Transverse colon (tissue), 4 donors: ENCODE results near the gene TNS4. TPM values are rescaled to one million over a fixed set of nuclear protein-coding genes. Genes with fewer than 3 reads are reported as not detected.
A peak's percentile ranks its signal among the peaks of the same experiment; 100 is the strongest.

Experiments used
- DNase-seq: peaks from one replicate; pipeline ENCODE4 v3.0.0-alpha.2; 2019
- H3K27ac ChIP-seq, 4 donors: fragments of 200-600 bp; sonication (generic); 2 replicates each; pipeline ENCODE4 v1.5.1; 2016 to 2018; ENCODE audit warnings: inconsistent platforms in 4 of 4
- H3K27me3 ChIP-seq: fragments of 200-600 bp; sonication (generic); 2 replicates; pipeline ENCODE4 v1.5.1; 2017; ENCODE audit warnings: inconsistent platforms
- H3K36me3 ChIP-seq, 4 donors: fragments of 200-600 bp; sonication (generic); 2 replicates each; pipeline ENCODE4 v1.5.1; 2017 to 2019; ENCODE audit warnings: inconsistent platforms in 4 of 4
- H3K4me1 ChIP-seq, 4 donors: fragments of 200-600 bp; sonication (generic); 2 replicates each; pipeline ENCODE4 v1.5.1; 2017 to 2020; ENCODE audit warnings: inconsistent platforms in 4 of 4
- H3K4me3 ChIP-seq, 4 donors: fragments of 200-600 bp; sonication (generic); 1 replicate in 1 of 4; 2 replicates in 3 of 4; pipeline versions ENCODE4 v1.5.1 to v1.6.1; 2017 to 2019; ENCODE audit warnings: inconsistent platforms in 4 of 4
- H3K9me3 ChIP-seq, 2 donors: fragments of 200-600 bp; sonication (generic); 2 replicates each; pipeline ENCODE4 v1.5.1; 2017 to 2019; ENCODE audit warnings: inconsistent platforms in 2 of 2
- EP300 ChIP-seq: sonication (generic); formaldehyde crosslinking; IDR thresholded peaks from one replicate; pipeline ENCODE4 v1.6.1; 2017; ENCODE audit warnings: antibody characterized with exemption, low read depth
- POLR2A ChIP-seq: fragments of 450-650 bp; IDR thresholded peaks from one replicate; pipeline ENCODE4 v1.6.1; 2016; ENCODE audit warnings: antibody characterized with exemption, mild to moderate bottlenecking, moderate library complexity
- POLR2AphosphoS5 ChIP-seq, 3 donors: sonication (generic); formaldehyde crosslinking; IDR thresholded peaks; one replicate each; pipeline ENCODE4 v1.6.1; 2016; ENCODE audit warnings: antibody characterized with exemption in 3 of 3
- WGBS, 2 donors: methylation state at CpG; one replicate each; pipeline ENCODE4 v1.1.5; 2018; ENCODE audit warnings: low coverage in 1 of 2; 5-methylcytosine and 5-hydroxymethylcytosine counted together
- in situ Hi-C, 4 donors: fragments of 200-750 bp; cut with MboI; loops; one replicate each; pipeline versions ENCODE4 v1.15.0 to v1.15.1; 2017; ENCODE audit warnings: low sequenced_read_pairs in 3 of 4, low pct_ligation_motif_present in 1 of 4, low pct_unique_long_range_greater_than_20kb in 1 of 4
- intact Hi-C: fragments of 100-400 bp; cut with DNase I; formaldehyde crosslinking; loops from one replicate; pipeline ENCODE4 v1.15.1; 2023; ENCODE audit warnings: low total_unique reads
- total RNA-seq, 4 donors: library from RNA; depleted of rRNA; stranded (reverse); fragments of >200 nt; gene quantifications; one replicate each; pipeline ENCODE4 v1.1.0, GENCODE V29; 2016
- TF ChIP-seq, protein P1 (sequence below), 5 experiments: fragments of 200-600 bp in 3 of 5; fragments of 450-650 bp in 2 of 5; sonication (generic) in 3 of 5; IDR thresholded peaks; 1 replicate in 2 of 5; 2 replicates in 3 of 5; pipeline ENCODE4 v1.5.1; 2016 to 2017; ENCODE audit warnings: antibody characterized with exemption in 5 of 5, inconsistent platforms in 3 of 5, mild to moderate bottlenecking in 2 of 5, moderate library complexity in 1 of 5

Gene TNS4
- total RNA-seq, 4 donors from 2014 or later, result 1.2 to 4.2 (median 2.5) TPM; not detected in 1

DNA sequence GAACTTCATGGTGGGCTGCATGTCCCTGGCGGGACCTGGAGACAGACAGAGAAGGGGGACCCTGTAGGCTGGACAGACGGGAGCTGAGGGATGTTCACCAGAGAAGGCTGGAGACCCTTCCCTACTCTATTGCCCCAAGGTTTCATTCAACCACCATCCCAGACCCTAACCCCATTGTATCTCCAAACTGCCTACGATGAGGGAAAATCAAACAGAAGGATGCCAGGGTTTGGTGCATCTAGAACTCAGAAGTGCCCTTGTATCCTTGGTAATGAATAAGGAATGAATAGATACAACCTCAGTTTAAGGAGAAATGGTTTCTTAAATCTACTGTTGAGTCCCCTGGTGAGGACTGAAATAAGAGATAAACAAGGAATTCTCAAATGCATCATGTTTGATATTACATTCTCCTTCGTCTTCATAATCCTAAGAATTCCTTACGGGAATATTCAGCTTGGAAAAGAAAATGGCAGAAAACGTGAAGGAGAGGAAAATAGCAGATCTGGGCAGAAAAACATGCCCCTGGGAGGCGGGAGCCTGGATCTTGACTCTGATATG is 16.4 kb downstream of the TNS4 start:
- Histone ChIP-seq H3K4me3 (no peak overlapping the region), H3K4me1 (peaks cover 13 to 49% (median 20%) of the 10 kb centered on the region in 4 donors), H3K27ac (peak overlapping the region; percentile 57 to 74 (median 68)), H3K9me3 (no peaks in the 10 kb centered on the region), H3K36me3 (no peaks in the 10 kb centered on the region), H3K27me3 (no peaks in the 10 kb centered on the region)
- in situ Hi-C loops, result no loop called here
- TF ChIP-seq EP300 (no peak), POLR2A (no peak), POLR2AphosphoS5 (IDR thresholded peaks at IDR 0.05) (no peak)
- TF ChIP-seq, protein P1, sequence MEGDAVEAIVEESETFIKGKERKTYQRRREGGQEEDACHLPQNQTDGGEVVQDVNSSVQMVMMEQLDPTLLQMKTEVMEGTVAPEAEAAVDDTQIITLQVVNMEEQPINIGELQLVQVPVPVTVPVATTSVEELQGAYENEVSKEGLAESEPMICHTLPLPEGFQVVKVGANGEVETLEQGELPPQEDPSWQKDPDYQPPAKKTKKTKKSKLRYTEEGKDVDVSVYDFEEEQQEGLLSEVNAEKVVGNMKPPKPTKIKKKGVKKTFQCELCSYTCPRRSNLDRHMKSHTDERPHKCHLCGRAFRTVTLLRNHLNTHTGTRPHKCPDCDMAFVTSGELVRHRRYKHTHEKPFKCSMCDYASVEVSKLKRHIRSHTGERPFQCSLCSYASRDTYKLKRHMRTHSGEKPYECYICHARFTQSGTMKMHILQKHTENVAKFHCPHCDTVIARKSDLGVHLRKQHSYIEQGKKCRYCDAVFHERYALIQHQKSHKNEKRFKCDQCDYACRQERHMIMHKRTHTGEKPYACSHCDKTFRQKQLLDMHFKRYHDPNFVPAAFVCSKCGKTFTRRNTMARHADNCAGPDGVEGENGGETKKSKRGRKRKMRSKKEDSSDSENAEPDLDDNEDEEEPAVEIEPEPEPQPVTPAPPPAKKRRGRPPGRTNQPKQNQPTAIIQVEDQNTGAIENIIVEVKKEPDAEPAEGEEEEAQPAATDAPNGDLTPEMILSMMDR (IDR thresholded peaks at IDR 0.05), result no peak
- WGBS, 2 donors, result 75 to 83% methylated on average over 6 to 7 of the region's 7 CpGs
- intact Hi-C loops, result no loop called here
- DNase-seq, result no peak

DNA sequence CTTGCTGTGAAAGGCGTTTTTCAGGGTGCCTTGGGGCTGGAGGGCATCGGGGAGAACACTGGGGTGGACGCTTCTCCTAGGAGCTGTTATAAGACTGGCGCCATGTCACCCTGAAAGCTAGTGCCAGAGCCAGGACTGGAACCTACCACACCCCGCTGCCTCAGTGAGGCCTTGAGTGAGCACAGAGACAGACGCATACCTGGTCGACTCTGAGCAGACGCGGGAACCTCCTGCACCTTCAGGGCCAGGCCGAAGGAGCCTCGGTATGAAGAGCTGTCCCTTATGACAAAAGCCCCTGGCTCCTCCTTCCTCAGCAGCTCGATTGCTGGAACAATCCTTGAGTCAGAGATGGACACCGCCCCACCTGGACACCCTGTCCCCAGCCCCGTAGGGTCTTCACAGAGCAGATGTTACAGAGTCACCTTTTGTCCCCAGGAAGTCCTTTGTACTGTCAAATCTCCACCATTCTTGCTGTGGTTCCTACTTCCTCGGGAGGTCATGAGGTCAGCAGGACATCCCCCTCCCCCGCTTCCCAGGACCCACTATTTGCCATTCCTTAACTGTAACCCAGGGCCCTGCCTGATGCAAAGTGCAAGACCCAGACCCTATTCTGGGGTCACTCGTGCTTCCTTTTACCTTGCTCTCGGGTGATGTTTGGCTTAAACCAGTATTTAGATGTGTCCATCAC is 17.0 kb downstream of the TNS4 start:
- in situ Hi-C loops (no loop called here), intact Hi-C loops (no loop called here)
- Histone ChIP-seq H3K4me1 (peaks cover 9 to 45% (median 15%) of the 10 kb centered on the region in 4 donors), H3K27me3 (no peaks in the 10 kb centered on the region), H3K36me3 (no peaks in the 10 kb centered on the region), H3K27ac (no peak overlapping the region), H3K9me3 (no peaks in the 10 kb centered on the region), H3K4me3 (no peak overlapping the region)
- 82 to 89% methylated on average over 6 to 18 of the region's 18 CpGs for WGBS, 2 donors
- DNase-seq, result no peak
- TF ChIP-seq EP300 (no peak), POLR2A (no peak), POLR2AphosphoS5 (IDR thresholded peaks at IDR 0.05) (no peak)
- TF ChIP-seq, protein P1 (IDR thresholded peaks at IDR 0.05), result no peak

DNA sequence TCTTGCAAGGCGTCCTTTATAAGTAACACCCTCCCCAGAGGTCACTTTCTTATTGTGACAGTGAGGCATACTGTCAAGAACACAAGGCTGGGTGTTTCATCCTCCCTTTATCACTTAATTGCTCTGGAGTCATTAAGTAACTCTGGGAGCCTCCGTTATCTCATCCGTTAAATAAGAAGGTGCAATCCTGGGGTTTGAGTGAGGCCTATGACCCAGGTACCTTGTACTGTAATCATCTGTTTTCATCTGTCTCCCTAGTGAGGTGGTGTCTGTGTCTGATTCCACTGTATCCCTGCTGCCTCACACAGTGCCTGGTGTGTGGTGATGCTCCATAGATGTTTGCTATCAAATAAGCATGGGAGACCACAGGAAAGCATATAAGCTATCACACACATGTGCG is 17.7 kb downstream of the TNS4 start:
- intact Hi-C loops (no loop called here), in situ Hi-C loops (no loop called here)
- no peaks in the 10 kb centered on the region for H3K9me3 ChIP-seq
- WGBS, 2 donors, result 93% methylated on average over 4 of the region's 4 CpGs; no CpG with 5 or more reads in 1 of the 2 donors
- H3K4me3 ChIP-seq, result no peak overlapping the region
- no peak for DNase-seq
- H3K27ac ChIP-seq, result no peak overlapping the region
- peaks cover 9 to 45% (median 15%) of the 10 kb centered on the region in 4 donors for H3K4me1 ChIP-seq
- no peaks in the 10 kb centered on the region for H3K36me3 ChIP-seq
- TF ChIP-seq, protein P1 (IDR thresholded peaks at IDR 0.05), result no peak
- TF ChIP-seq POLR2AphosphoS5 (IDR thresholded peaks at IDR 0.05) (no peak), EP300 (no peak), POLR2A (no peak)
- no peaks in the 10 kb centered on the region for H3K27me3 ChIP-seq

DNA sequence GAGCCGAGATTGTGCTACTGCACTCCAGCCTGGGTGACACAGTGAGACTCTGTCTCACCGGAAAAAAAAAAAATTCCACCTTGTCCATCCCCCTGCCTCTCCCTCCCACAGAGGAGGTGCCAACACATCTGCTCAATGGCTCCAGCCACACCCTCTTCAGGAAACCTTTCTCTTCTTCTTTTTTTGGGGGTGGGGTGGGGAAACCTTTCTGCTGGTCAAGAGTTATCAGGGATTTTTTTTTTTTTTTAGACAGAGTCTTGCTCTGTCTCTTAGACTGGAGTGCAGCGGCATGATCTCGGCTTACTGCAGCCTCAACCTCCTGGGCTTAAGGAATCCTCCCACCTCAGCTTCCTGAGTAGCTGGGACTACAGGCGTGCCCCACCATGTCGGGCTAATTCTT is 18.7 kb downstream of the TNS4 start:
- Histone ChIP-seq H3K36me3 (no peaks in the 10 kb centered on the region), H3K4me3 (no peak overlapping the region), H3K9me3 (no peaks in the 10 kb centered on the region), H3K4me1 (peaks cover 6 to 41% (median 13%) of the 10 kb centered on the region in 4 donors), H3K27me3 (no peaks in the 10 kb centered on the region), H3K27ac (no peak overlapping the region)
- in situ Hi-C loops (no loop called here), intact Hi-C loops (no loop called here)
- TF ChIP-seq EP300, result no peak
- TF ChIP-seq POLR2AphosphoS5 (IDR thresholded peaks at IDR 0.05), result no peak
- TF ChIP-seq, protein P1 (IDR thresholded peaks at IDR 0.05), result no peak
- no peak for TF ChIP-seq POLR2A
- no peak for DNase-seq
- WGBS, 2 donors, result 86 to 91% methylated on average over 4 to 6 of the region's 6 CpGs
